ENCODE data around the gene TIGD4.

DNA sequence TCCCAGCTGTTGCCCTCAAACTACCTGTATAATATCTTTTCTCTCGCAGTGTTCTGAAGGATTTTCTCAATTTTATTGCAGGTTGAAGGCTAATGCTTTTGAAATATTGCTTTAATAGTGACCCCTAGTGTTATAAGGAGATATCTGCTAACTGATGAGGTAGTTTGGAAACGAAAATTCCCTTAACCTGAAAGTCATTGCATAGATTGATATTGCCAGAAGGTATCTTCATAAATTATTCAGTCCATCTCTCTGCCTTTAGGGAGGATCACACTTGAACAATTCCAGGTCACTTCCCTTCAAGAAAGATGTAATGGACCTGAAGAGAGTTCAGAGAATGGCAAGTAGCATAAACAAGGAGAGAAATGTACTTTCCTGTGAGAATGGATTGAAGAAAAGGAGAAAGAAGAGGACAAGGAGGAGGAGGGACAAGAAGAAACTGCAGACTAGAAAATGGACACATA lies 44.1 kb downstream of the TIGD4 start:
- TF ChIP-seq EZH2 (IDR thresholded peaks at IDR 0.05; ENCODE audit: insufficient read depth, poor library complexity, severe bottlenecking) (no peak), EZH2phosphoT487 (IDR thresholded peaks at IDR 0.05; ENCODE audit: insufficient read depth, low read depth) (no peak)

Measured in GM23248 (cell line).